Activated CD4-positive, alpha-beta T cell treated with anti-CD3 and anti-CD28 coated beads, Interleukin-2, amount 50 U/mL, for 48 hours (primary cell): ENCODE results near the gene PLA2G2E.
"Not testable (repeated sequence)": the region's sequence is repeated elsewhere in the genome, so short reads cannot be mapped to it uniquely, and the experiment has no call there.

Source experiments
- DNase-seq, 2 experiments: peaks; one replicate each; pipeline ENCODE4 v3.0.0-alpha.2; 2020

PLA2G2E gene

GRCh38 chr1:19923137-19923952 is at the start of gene PLA2G2E:
Gene PLA2G2E (minus strand): TSS chr1:19923617. CDS start chr1:19923559, 58 bp downstream.
- no peak for DNase-seq

GRCh38 chr1:19971664-19972063 is 48.2 kb upstream of the PLA2G2E start:
- DNase-seq: no peak

- no peak for DNase-seq
These were observed 46.7 kb upstream of the PLA2G2E start for GRCh38 chr1:19969898-19970660.

GRCh38 chr1:19967808-19968207 is 44.4 kb upstream of the PLA2G2E start:
- DNase-seq: no peak

- no peak for DNase-seq
These were observed 41.1 kb upstream of the PLA2G2E start for GRCh38 chr1:19964542-19964941.

- no peak for DNase-seq
These were observed 40.2 kb upstream of the PLA2G2E start for GRCh38 chr1:19963636-19964035.

- no peak for DNase-seq
These were observed 37.2 kb upstream of the PLA2G2E start for GRCh38 chr1:19960591-19960990.

- no peak for DNase-seq
These were observed 34.4 kb upstream of the PLA2G2E start for GRCh38 chr1:19957779-19958178.

- DNase-seq: no peak
These were observed 32.2 kb upstream of the PLA2G2E start for GRCh38 chr1:19955534-19956170.

GRCh38 chr1:19954059-19954458 is 30.6 kb upstream of the PLA2G2E start:
- no peak for DNase-seq

GRCh38 chr1:19949016-19949415 is 25.6 kb upstream of the PLA2G2E start:
- no peak for DNase-seq

GRCh38 chr1:19946971-19947370 is 23.6 kb upstream of the PLA2G2E start:
- DNase-seq: no peak

- DNase-seq: no peak
These were observed 22.9 kb upstream of the PLA2G2E start for GRCh38 chr1:19946331-19946751.

GRCh38 chr1:19945914-19946313 is 22.5 kb upstream of the PLA2G2E start:
- no peak for DNase-seq

GRCh38 chr1:19942657-19943056 is 19.2 kb upstream of the PLA2G2E start:
- no peak for DNase-seq

- DNase-seq: no peak
These were observed 18.7 kb upstream of the PLA2G2E start for GRCh38 chr1:19942088-19942487.

GRCh38 chr1:19941206-19941568 is 17.8 kb upstream of the PLA2G2E start:
- DNase-seq: no peak

- no peak for DNase-seq
These were observed 17.2 kb upstream of the PLA2G2E start for GRCh38 chr1:19940486-19941205.

GRCh38 chr1:19938472-19938871 is 15.1 kb upstream of the PLA2G2E start:
- DNase-seq: no peak

- DNase-seq: no peak
These were observed 12.8 kb upstream of the PLA2G2E start for GRCh38 chr1:19936061-19936750.

- DNase-seq: no peak
These were observed 10.9 kb upstream of the PLA2G2E start for GRCh38 chr1:19934336-19934735.

GRCh38 chr1:19932866-19933265 is 9.4 kb upstream of the PLA2G2E start:
- no peak for DNase-seq

- not testable (repeated sequence) for DNase-seq
These were observed 3.7 kb upstream of the PLA2G2E start for GRCh38 chr1:19927130-19927421.
